ENCODE measurements around the gene GNAI3.

The GNAI3 gene

DNA sequence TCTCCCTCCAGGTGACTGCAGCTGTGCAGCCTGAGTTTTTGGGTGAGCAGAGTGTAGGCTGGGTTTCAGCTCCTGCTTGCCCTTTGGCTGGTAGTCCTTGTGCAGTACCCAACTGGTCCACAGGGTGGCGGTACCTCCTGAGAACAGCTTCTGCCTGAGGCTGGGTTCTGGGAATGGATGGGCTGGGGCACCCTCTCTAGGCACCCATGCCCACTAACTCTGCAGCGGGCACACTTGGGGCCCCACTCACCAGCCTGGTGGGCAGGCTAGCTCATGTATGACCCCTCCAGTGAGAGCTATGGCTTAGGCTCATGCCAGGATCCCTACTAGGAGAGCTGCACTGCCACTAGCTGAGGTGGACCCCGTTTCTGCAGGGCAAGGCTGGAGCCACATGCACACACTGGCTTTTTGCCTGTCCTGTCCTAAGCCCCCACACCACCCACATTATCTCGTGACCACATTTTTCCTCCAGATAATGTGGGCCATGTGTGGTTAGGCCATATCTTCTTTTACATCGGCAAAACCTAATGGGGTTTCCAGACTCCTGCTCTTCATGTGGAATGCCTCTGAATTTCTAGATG, 92.0 kb downstream of the GNAI3 start:
- in situ Hi-C loops (cut with HindIII; ENCODE audit: low sequenced_read_pairs), result loop anchor here (10.0 kb wide), 3 partner anchors 106 to 364 kb away; partner anchors contain the start of genes EPS8L3 and GPR61
- DNase-seq (ENCODE audit: low read depth), result no peak

DNA sequence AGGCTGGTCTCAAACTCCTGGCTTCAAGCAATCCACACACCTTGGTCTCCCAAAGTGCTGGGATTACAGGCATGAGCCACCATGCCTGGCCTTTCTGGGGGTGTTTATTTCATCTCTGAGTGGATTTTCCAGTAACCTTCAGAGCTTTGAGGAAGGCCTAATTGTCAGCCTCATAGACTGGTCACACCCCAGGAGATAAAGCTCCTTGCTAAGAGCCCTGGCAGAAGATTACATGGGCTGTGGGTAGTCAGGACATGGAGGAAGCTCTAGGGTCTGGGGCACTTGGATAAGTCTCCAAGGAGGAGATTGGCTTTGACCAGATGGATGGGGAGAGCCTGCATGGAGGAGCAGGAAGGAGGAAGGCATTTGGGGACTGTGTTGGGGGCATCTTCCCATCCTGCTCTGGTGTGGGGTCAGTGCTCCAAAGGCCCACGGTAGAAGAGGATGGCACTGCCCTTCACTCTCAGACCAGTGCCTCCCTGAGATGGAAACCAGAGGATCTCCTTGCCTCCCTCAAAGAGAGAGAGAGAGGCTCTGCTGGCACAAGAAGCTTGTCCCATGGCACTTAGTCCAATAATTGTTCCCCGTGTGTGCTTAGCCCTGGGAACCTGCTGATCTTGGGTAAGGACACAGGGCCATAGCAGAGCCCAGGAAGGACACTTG, 92.8 kb downstream of the GNAI3 start:
- TF ChIP-seq CTCF (IDR thresholded peaks at IDR 0.05; ENCODE audit: low read depth, low read length, missing control alignments), result no peak
- in situ Hi-C loops (cut with HindIII; ENCODE audit: low sequenced_read_pairs), result loop anchor here (10.0 kb wide), 3 partner anchors 106 to 364 kb away; partner anchors contain the start of genes EPS8L3 and GPR61
- no peak for DNase-seq (ENCODE audit: low read depth)
- no peak overlapping the region for H3K4me3 ChIP-seq (ENCODE audit: low read depth, low read length)

More for the DNA sequence above, 92.0 kb downstream of the GNAI3 start:
- peak; percentile 93 for TF ChIP-seq CTCF (IDR thresholded peaks at IDR 0.05; ENCODE audit: low read depth, low read length, missing control alignments)
- H3K4me3 ChIP-seq (ENCODE audit: low read depth, low read length), result no peak overlapping the region

DNA sequence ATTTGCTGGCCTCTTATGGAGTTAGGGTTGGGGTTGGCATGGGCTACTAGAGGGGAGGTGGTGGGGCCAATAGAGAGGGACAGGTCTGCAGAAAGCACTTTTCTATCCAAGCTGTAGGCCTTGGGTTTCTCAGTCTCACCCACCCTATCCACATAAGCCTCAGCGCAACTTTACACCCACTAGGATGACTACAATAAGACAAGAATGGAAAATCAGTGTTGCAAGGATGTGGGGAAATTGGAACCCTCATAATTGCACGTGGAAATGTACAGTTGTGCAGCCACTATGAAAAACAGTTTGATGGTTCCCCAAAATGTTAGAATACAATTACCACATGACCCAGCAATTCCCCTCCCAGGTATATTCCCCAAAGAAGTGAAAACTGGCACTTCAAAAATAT, 93.4 kb downstream of the GNAI3 start:
- no peak overlapping the region for H3K4me3 ChIP-seq (ENCODE audit: low read depth, low read length)
- in situ Hi-C loops (cut with HindIII; ENCODE audit: low sequenced_read_pairs), result loop anchor here (10.0 kb wide), 3 partner anchors 107 to 363 kb away; partner anchors contain the start of genes EPS8L3 and GPR61
- DNase-seq (ENCODE audit: low read depth), result no peak
- no peak for TF ChIP-seq CTCF (IDR thresholded peaks at IDR 0.05; ENCODE audit: low read depth, low read length, missing control alignments)

GRCh38 chr1:109642626-109643025, 94.2 kb downstream of the GNAI3 start:
- DNase-seq (ENCODE audit: low read depth), result no peak
- no peak for TF ChIP-seq CTCF (IDR thresholded peaks at IDR 0.05; ENCODE audit: low read depth, low read length, missing control alignments)
- no peak overlapping the region for H3K4me3 ChIP-seq (ENCODE audit: low read depth, low read length)
- in situ Hi-C loops (cut with HindIII; ENCODE audit: low sequenced_read_pairs), result loop anchor here (10.0 kb wide), 3 partner anchors 108 to 362 kb away; partner anchors contain the start of genes EPS8L3 and GPR61

DNA sequence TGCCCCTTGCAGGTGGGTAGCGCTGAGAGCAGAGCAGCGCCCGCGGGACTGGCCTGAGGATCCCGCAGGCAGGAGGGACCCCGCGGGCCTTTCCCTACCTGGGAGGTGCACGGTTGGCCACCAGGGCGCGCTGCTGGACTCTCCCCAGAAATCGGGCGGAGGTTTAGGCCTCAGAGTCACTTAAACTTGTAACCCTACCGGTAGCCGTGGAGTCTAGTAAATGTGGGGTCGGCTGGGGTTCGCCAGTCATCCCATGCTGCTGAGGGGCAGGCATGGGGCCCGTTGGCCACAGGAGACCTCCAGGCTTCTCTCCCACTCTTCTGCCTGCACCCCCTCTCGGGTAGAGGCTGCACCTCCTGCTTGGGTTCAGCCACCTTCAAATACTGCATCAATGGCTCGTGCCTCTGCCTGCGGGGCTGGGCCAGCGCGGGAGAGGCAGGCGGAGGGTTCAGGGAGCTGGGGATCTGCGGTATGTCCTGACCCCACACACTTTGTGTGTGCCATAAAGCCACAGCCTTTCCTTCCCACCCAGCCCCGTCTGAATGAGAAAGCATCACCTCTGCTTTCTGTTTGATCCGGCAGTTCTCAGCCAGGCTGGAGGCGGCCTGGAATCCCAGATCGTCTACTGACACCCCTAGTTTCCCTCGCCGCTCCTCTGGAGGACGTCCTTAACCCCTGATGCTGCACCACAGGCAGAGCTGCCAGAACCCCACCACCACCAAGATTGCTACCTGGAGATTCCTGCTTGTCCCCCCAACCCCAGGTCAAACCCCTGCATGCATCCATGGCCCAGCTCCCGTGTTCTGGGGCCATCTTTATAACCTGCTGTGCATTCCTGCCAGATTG, 95.2 kb downstream of the GNAI3 start:
- in situ Hi-C loops (cut with HindIII; ENCODE audit: low sequenced_read_pairs), result loop anchor here (10.0 kb wide), 3 partner anchors 109 to 361 kb away; partner anchors contain the start of genes EPS8L3 and GPR61
- TF ChIP-seq CTCF (IDR thresholded peaks at IDR 0.05; ENCODE audit: low read depth, low read length, missing control alignments), result peak; percentile 87
- H3K4me3 ChIP-seq (ENCODE audit: low read depth, low read length), result no peak overlapping the region
- DNase-seq (ENCODE audit: low read depth), result no peak

DNA sequence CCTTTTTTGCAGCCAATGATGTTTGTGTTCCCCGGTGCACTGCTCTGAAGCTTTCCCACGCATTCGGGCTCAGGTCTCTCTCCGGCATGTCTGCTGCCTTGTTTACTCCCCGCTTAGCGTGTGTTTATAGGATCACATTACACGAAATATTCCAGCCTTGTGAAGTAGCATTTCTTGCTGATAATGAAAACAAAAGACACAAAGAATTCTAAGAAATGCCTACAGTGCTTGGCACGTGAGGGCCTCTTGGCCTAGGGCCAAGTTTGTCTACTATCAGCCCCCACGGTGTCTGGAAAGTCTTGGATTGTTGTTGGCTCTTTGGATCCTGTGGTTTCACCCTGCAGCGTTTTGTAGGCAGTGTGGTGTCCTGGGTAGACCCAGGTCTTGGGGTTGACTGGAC, 96.3 kb downstream of the GNAI3 start:
- DNase-seq (ENCODE audit: low read depth), result no peak
- TF ChIP-seq CTCF (IDR thresholded peaks at IDR 0.05; ENCODE audit: low read depth, low read length, missing control alignments), result no peak
- no peak overlapping the region for H3K4me3 ChIP-seq (ENCODE audit: low read depth, low read length)
- in situ Hi-C loops (cut with HindIII; ENCODE audit: low sequenced_read_pairs), result loop anchor here (10.0 kb wide), 3 partner anchors 110 to 360 kb away; partner anchors contain the start of genes EPS8L3 and GPR61
